HT1080 (cell line): Measurements from ENCODE around the gene PROP1. TPM values are rescaled to one million over a fixed set of nuclear protein-coding genes. Genes with fewer than 3 reads are reported as not detected.
"Not testable (repeated sequence)": the region's sequence is repeated elsewhere in the genome, so short reads cannot be mapped to it uniquely, and the experiment has no call there.

Source experiments
- DNase-seq: peaks from one replicate; pipeline ENCODE4 v3.0.0-alpha.2; 2015; ENCODE audit warnings: low read depth
- polyA plus RNA-seq, 2 experiments: library from polyadenylated mRNA; depleted of rRNA; stranded (reverse); fragments of >200 nt; gene quantifications; 2 replicates each; pipeline ENCODE4 v1.2.3, GENCODE V29; 2015
- total RNA-seq: library from RNA; depleted of rRNA; stranded (reverse); fragments of >200 nt; shearing (Covaris generic); gene quantifications from 2 replicates; pipeline ENCODE4 v1.2.3, GENCODE V29; 2014; rRNA removed

Gene PROP1
- not detected in 2 replicates for total RNA-seq
- polyA plus RNA-seq (2015; cell fraction: cytosol; rRNA removed), result not detected in 2 replicates
- not detected in 2 replicates for polyA plus RNA-seq (2015; cell fraction: nucleus; rRNA removed)

DNA sequence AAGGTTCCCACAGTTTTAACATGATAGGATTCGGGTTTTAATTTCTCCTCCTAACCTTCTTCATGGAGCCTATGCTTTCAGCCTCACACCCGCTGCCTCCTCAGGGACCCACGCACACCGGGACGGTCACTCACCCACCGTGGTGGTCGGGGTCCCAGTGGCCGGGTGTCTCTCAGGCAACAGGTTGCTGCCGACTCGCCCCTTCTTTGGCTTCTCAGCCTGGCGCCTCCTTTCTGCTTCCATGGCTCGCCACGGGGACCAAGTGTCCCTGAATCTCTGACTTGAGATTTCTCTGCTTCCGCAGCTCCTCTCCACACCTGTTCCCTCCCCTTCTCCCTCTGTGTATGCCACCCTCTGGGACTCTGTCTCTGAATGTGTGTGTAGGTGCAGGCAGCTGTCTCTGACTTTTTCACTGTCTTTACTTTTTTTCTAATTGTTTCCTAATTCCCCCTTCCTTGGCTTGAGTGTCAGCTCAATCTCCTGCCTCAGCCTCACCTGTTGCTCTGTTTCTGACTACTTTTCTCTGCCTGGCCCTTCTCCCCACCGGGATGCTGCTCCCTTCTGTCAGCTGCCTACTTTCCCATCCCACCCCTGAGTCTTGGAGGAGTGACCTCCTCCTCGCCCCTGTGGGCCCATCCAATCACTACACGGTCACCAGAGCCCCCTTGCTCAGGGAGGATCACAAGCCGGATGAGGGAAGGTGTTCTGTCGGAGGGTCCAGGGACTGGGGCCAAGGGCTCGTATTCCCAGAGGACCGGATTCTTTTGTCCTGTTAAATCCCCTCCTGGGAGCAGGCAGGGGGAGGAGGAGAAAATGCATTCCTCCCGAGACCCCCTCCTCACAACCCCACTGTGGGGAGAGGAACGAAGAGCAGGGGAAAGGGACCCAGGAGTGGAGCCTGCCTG is at the start of gene PROP1:
Gene PROP1 (minus strand): TSS at position 552 of the 905 bp plus-strand sequence. CDS start 309 bp downstream, at position 243.
- DNase-seq, result no peak

DNA sequence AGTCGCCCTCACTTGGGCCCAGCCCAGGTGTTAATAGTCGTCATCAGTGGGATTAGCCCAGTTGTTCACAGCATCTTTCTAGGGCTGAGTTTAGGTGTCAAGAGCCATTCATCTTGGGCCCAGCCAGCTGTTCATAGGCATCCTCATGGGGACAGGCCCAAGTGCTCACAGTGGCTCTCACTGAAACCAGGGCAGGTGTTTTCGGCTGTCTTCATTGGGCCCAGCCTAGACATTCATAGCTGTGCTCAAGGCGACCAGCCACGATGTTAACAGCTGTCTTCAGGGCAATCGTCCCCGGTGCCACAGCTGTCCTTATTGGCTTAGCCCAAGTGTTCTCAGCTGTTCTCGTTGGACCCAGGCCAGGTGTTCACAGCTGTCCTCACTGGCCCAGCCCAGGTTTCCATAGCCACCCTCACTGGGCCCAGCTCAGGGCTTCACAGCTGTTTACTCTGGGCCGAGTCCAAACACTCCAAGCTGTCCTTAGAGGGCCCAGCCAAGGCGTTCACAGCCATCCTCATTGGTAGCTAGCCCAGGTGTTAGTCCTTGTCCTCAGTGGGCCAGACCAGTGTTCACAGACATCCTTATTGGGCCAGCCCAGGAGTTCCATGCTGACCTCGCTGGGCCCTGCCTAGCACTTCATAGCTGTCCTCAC is 23.5 kb upstream of the PROP1 start:
- DNase-seq, result not testable (repeated sequence)

DNA sequence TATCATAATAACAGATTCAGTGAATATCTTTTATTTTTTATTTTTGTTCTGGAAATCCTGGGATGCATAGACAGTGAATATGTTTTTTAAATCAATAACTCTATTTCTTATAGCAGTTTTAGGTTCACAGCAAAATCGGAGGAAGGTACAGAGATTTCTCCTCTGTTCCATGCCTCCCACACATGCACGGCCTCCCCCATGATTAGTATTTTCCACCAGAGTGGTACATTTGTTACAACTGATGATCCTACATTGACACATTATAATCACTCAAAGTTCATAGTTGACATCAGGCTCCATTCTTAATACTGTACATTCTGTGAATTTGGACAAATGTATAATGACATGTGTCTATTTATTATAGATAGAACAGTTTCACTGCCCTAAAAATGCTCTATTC is 16.7 kb upstream of the PROP1 start:
- not testable (repeated sequence) for DNase-seq

DNA sequence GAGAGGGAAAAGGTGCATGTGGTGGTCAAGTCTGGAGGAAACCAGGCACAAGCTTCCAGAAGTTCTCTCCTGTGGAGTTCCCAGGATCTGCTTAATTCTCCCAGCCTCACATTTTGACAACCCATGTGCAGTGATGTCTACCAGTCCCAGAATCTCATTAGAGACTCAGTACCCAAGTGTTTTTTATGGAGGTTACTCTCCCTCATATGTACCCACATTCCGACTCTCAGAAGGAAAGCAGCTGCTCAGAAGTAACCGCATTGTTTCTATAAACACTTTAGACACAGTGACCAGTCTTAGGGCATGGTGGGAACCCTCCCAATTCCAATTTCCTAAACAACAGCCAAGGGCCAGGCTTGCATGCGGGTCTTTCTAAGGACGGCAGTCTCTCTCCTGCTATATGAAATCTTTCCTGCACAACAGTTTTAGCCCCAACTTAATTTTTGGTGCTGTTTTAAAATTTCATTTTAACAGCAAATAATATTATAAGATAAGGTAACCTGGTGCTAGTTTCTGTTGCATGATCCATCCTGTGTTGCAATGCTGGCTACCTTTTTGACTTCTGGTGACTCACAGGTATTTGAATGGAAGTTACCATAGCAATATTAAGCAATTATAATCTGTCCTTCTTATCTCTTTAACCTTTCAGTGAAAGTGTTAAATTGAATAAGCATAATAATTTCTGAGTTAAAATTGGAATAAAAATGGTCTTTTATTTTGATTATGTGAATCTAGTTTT is 15.9 kb upstream of the PROP1 start:
- not testable (repeated sequence) for DNase-seq

DNA sequence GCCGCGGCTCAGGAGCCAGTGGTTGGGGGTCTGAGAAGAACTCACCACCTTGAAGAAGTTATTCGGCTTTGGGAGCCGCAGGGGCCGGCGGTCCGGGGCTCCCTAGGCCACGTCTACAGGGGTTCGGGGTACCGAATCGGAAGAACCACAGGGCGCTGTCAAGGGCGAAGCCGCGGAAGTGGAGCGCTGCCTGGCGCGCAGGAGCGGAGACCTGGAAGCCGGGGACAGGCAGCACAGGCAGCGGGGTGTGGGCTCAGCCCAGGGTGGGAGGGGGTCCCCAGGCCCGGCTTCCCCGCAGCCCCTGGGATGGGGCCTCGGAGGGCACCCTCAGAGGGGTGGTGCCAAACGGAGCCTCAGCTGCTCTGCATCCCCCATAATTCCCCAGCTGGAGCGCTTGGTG is 11.2 kb upstream of the PROP1 start:
- DNase-seq, result not testable (repeated sequence)

DNA sequence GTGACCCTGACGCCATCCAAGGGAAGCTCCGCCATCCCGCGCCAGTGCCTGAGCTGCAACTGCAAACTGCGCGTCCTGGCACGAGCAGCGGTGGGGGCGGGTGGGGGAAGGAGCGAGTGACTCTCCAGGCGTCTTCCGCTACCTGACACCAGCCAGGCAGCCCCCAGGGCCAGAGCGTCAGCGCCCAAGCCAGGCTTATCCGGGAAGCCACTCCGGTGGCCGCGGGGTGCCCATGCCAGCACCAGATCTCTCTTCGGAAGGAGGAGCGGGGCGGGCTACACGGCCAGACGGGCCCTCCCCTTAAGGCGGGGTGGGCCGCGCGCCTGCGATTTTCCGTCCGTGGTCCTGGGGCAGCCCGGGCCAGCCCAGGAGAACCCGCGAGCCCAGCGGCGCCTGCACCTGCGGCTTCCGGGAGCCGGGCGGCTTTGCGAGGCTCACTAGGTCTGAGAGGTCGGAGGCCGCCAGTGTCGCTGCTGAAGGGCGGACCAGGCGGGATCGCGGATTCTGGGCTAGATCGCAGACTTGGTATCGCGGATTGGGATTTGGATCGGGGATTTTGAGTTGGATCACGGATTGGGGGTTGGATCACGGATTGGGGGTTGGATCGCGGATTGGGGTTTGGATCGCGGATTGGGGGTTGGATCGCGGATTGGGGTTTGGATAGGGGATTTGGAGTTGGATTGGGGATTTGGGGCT is 10.6 kb upstream of the PROP1 start:
- not testable (repeated sequence) for DNase-seq

DNA sequence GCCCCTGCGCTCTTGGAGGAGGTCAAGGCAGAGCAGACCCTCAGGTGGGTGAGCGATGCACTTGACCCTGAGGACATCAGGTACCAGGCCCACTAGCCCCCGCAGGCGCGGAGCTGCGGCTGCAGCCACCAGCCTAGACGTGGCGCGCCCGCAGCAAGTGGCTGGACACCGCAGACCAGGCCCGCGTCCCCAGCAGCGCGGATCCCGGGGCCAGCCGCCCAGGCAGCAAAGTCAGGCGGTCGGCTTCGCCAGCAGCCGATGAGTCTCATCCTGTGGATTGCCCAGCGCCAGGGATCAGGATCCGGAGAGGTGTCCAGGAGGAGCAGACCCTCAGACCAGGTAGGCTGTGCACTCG is 10.1 kb upstream of the PROP1 start:
- DNase-seq, result not testable (repeated sequence)

DNA sequence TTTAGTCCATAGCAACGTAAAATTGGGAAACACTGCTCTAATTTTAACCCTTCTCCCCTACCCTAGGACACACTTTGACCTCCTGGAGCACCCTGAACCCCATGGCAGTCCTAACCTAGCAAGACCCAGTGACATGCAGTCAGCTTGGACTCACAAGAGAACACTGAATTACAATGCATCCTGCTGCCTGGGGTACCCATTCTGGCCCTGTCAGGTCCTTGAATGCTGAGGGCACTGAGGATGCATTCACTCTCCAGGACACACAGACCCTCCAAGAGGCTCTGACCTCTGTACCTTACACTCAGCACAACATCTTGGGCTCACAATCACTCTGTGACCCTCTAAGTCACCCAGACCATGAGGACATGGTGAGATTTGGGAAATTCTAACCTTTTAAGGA is 1.8 kb upstream of the PROP1 start:
- DNase-seq, result no peak

DNA sequence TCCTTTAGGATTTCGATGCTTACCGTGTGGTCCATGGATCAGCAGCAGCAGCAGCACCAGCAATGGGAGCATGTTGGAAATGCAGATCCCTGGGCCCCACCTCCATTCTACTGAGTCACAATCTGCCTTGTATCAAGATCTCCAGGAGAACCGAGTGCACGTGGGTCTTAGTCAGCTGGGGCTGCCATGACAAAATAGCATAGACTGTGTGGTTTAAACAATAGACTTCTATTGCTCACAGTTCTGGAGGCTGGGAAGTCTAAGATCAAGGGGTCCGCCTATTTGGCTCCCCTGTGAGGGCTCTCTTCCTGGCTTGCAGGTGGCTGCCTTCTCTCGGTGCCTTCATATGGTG is 1.3 kb upstream of the PROP1 start:
- peak; percentile 81 for DNase-seq

DNA sequence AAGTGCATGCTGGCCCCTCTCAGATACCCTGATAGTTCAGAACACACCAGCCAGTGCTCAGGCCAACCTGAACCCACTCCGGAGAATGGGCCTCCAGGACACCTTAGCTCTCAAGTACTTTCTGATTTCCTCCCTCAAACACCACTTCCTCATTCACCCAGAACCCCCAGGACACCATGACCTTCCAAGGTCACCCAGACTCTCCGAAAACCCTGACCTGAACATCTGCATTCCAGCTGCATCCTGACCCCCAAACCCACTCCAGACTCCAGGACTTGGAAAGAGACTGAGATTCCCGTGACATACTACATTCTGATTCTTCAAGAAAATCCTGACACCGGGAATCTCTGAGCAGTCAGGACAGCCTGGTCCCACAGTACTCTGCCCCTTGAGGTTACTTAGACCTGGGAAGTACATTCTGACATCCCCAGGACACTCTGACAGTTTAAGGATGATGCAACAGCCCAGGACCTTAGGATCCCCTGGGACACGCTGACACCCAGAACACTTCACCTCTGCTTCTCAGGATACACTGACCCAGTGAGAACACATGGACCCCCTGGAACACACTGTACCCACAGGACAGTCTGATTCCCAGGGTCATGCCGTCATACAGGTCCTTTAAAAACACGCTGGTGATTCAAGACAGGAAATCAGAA is 747 bp upstream of the PROP1 start:
- no peak for DNase-seq

DNA sequence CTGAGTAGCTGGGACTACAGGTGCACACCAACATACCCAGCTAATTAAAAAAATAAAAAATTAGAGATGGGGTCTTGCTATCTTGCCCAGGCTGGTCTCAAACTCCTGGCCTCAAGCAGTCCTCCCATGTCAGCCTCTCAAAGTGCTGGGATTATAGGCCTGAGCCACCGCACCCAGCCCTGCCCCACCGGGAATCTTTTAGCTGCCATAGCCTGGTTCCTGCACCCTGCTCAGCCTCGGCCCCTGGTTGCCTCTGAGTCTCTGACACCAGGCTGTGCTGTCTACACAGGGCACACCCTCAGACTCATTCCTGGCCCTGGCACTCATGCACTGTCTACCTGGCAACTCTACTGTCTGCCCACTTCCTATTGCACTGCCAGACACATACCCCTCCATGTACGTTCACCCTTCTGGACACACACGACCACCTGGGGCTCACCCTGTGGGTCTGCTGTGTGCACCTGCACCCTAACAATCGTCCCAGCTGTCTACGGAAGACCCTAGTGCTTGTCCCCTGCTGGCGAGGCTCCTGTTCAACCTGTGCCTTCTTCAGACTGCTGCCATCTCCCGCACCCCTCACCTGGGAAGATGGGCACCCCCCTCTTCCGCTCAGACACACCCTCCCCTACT is 1.4 kb downstream of the PROP1 start:
- no peak for DNase-seq

DNA sequence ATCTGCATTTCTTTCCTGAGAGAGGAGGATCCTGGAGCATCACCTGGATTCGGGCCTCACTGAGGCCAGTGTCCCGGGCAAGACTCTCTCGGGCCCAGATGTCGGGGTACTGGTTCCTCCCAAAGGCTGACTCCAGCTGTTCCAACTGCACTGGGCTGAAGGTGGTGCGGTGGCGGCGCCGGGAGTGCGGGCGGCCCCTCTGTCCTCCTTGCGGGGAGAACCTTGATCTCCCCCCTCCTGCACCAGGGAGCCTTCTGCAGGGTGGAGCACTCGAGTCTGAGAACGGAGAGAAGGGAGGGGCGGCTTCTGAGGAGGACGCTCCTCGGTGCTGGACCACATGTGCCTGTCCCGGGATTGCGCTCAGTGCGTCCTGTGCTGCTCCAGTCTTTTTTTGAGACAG is 2.0 kb downstream of the PROP1 start:
- DNase-seq, result no peak

DNA sequence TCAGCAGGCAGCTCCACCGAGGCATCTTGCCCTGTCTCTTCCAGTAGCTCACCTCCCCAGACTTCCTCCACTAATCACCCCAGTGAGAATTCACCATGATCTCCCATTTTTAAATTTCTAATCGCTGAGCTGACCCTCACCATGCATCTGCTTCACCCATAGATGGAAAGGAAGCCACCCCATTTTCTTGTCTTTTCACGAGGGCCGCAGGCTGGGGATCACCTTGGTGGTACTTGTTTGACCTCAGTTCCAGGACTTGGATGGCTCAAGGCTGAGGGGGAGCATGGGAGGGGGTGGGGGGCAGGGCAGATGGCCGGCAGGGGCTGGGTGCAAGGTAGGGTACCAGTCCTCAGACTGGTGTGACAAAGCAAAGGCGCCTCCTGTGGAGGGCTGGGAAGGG is 3.6 kb downstream of the PROP1 start:
- no peak for DNase-seq

DNA sequence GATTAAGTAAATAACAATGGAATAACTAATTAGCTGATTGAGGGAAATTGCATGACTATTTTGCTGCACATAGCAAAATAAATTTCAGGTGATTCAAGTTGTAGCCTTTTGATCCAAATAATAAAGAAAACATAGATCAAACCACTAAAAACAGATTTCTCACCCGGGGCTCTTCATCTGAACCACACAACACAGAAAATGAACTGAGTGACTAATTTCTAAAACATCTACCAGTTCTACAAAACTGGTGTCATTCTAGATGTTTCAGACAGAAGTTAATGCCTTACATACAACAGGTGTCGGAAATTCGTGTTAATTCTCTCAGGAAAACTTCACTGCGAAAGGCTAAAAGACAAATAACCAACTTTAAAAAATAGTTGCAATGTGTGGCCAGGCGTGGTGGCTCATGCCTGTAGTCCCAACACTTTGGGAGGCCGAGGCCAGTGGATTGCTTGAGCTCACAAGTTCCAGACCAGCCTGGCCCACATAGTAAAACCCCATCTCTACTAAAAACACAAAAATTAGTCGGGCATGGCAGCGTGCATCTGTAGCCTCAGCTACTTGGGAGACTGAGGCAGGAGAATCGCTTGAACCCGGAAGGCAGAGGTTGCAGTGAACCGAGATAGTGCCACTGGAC is 6.9 kb downstream of the PROP1 start:
- DNase-seq, result no peak

DNA sequence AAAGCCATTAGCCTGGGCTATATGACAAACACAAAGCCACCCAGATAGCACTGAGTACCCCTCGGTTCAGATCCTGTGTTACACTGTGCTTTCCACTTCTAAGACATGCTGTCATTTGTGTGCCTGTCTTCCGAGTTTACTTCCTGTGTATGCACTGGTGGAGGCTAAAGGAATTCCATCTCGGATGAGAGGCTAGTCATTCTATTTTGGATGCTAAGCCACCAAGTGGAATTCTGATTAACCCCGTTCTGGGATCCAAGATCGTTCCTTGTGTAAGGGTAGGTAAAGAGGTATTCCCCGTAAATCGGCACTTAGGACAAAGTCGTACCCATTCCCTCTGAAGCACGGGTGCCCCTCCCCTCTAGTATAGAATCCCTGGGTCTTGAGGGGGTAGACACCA is 8.7 kb downstream of the PROP1 start:
- DNase-seq, result no peak

DNA sequence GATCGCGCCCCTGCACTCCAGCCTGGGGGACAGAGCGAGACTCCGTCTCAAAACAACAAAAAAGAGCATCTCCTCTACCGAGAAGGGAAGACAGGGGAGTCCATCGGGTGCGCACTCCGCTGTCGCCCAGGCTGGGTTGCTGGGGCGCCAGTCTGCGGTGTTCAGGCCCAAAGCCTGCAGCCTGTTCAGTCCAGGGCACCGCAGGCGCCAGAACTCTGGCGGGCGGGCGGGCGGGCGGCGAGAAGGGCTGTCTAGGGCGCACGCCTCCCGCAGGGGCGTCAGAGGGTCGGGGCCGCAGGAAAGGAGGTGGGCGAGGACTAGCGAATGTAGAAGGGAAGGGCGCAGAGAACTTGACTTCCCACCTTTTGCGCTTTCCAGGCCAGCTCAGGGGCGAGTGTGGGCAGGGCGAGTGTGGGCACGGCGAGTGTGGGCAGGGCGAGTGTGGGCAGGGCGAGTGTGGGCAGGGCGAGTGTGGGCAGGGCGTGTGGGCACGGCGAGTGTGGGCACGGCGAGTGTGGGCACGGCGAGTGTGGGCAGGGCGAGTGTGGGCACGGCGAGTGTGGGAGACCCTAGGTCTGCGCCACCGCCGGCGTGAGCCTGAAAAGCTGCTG is 10.5 kb downstream of the PROP1 start:
- no peak for DNase-seq

DNA sequence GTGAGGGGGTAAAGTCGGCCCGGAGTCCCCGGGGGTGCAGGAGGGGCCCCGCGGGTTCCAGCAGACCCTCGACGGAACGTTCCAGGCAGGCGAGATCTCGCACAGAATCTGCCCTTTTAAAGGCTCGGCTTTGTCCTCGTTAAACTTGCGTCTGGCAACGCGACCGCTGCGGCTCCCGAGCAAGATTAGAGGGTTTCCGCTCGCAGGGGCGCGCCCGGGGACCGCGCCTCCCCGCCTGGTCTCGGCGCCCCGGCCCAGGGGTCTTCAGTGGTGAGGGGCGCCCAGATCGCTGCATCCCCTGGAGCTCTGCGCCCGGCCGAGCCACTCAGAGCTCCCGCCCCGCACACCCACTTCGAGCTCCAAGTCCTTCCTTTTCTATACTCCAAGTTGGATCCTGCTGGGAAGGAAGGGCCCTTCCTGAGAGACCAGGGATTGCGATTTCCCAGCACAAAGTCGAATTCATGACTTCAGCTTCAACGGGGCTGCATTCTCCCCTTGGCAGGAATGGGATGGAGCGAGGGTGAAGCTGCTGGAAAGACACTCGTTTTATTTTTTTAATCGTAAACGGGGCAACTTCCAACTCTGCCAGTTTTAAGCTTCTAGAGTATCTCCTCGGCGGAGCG is 11.3 kb downstream of the PROP1 start:
- DNase-seq, result no peak

DNA sequence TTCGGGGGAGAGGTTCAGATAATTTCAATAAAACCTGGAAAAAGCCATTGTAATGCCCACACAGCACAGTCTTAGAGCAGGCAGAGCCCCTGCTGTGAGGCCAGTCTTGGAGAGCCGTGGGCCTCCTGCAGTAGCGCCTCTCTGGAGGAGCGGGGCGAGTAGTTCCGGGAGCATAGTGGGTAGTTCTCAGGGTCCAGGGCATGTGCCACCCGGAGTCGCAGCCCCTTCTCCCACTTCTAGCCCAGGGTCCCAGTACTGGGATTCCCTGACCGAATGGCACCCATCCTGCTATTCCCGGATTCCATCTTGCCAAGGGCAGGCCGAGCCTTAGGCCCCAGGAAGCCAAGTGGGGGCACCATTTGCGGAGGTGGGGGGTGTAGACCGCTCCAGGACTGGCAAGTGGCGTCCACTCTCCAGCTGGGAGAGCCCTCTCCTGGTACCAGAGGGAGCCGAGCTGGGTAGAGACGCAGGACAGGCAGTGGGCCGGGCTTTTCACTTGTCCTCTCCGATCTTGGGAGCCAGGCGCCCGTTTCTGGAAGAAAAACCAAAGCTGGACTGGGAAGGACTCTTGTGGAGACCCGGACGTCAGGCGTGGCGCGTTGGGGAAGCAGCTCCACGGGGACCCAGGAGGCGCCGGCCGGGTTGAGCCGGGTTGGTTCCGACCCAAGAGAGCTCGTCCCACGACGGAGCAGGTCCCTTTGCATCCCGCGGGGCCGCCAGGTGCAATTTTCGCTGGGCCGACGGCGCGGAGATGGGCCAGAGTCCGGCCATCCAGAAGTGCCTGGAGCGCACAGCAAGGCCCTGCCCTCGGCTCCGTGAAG is 12.1 kb downstream of the PROP1 start:
- no peak for DNase-seq
